Measurements from ENCODE around the gene CATSPER3. TPM values are rescaled to one million over a fixed set of nuclear protein-coding genes. Genes with fewer than 3 reads are reported as not detected.

The CATSPER3 gene
- total RNA-seq, 1 donor from 2014 or later = 0.39 TPM

DNA sequence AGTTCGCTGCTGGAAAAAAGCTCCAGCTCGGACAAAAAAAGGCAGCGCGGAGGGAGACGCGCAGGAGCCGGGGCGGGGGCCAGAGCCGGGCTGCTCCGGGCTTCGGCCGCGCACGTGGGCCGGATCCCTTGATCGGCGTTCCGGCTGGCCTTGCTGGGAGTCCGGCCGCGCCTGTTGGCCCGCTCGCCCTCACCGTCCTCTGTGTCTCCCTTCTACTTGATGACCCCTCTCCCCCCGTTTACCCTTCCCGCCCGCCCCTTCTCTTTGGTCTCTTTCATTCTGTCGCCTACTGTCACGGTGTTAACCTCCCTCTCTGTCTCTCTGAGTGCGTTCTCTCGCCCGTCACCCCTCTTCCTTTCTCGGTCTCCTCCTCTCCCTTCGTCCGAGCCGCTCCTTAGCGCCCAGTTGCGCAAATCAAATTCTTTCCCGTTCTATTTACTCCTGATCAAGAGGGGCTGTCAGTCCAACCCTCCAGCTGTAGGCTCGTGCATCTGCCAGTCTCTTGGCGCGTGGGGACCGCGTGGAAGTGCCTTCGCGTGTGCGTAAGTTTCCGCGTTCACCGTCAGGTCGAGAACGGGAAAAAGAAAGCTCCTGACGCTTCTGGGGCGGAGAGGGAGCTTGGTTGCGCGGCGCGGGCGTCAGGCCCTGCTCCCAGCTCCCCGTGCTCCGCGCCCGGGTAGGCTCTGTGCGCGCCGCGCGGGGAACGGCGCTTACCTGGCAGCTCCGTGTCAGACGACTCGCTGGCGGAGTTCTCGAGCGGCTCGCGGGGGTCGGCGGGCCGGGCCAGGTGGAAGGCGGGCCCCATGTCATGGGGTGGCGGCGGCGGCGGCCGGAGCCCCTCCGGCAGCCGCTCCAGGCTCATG, 65.5 kb downstream of the CATSPER3 start:
- DNase-seq (ENCODE audit: low read depth) = no peak
- H4K20me1 ChIP-seq (ENCODE audit: insufficient read depth, low read length) = peaks cover 40% of the 10 kb centered on the region
- H2AFZ ChIP-seq (ENCODE audit: low read depth, low read length) = peak overlapping the region; percentile 63
- H3K4me1 Mint-ChIP-seq (ENCODE audit: low read depth, unreplicated experiment) = peaks cover 5% of the 10 kb centered on the region
- H3K4me3 ChIP-seq (ENCODE audit: insufficient read depth, low read depth, low read length) = peak overlapping the region; percentile 23
- no peak overlapping the region for H3K27ac Mint-ChIP-seq (ENCODE audit: unreplicated experiment)
- peaks cover 76% of the 10 kb centered on the region for H3K27me3 Mint-ChIP-seq (ENCODE audit: low read depth, unreplicated experiment)
- peaks cover 3% of the 10 kb centered on the region for H3K9me3 ChIP-seq (ENCODE audit: insufficient read depth, low read depth, low read length)
- H3K9ac ChIP-seq (ENCODE audit: low read length) = no peak overlapping the region
- no peak overlapping the region for H3K27ac ChIP-seq (ENCODE audit: low read depth, low read length)
- H3K36me3 Mint-ChIP-seq (ENCODE audit: low read depth, unreplicated experiment) = peaks cover 7% of the 10 kb centered on the region
- peak overlapping the region; percentile 57 for H3K4me3 Mint-ChIP-seq (ENCODE audit: unreplicated experiment)
- no peak for FAIRE-seq
- H3K9me3 Mint-ChIP-seq (ENCODE audit: unreplicated experiment) = peaks cover 15% of the 10 kb centered on the region
- H3K79me2 ChIP-seq (ENCODE audit: insufficient read depth, low read length) = no peaks in the 10 kb centered on the region
- no peaks in the 10 kb centered on the region for H3K36me3 ChIP-seq (ENCODE audit: insufficient read depth, low read length)
- peaks cover 5% of the 10 kb centered on the region for H3K4me1 ChIP-seq (ENCODE audit: insufficient read depth, low read length)
- TF ChIP-seq, protein P1, sequence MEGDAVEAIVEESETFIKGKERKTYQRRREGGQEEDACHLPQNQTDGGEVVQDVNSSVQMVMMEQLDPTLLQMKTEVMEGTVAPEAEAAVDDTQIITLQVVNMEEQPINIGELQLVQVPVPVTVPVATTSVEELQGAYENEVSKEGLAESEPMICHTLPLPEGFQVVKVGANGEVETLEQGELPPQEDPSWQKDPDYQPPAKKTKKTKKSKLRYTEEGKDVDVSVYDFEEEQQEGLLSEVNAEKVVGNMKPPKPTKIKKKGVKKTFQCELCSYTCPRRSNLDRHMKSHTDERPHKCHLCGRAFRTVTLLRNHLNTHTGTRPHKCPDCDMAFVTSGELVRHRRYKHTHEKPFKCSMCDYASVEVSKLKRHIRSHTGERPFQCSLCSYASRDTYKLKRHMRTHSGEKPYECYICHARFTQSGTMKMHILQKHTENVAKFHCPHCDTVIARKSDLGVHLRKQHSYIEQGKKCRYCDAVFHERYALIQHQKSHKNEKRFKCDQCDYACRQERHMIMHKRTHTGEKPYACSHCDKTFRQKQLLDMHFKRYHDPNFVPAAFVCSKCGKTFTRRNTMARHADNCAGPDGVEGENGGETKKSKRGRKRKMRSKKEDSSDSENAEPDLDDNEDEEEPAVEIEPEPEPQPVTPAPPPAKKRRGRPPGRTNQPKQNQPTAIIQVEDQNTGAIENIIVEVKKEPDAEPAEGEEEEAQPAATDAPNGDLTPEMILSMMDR (IDR thresholded peaks at IDR 0.05; ENCODE audit: insufficient read depth, low read depth, low read length) = no peak
- TF ChIP-seq EZH2 (IDR thresholded peaks at IDR 0.05; ENCODE audit: insufficient read depth, low read length) = peak; percentile 97
- H3K4me2 ChIP-seq (ENCODE audit: low read length) = peak overlapping the region; percentile 79
- peaks cover 90% of the 10 kb centered on the region for H3K27me3 ChIP-seq (ENCODE audit: insufficient read depth, low read length)

DNA sequence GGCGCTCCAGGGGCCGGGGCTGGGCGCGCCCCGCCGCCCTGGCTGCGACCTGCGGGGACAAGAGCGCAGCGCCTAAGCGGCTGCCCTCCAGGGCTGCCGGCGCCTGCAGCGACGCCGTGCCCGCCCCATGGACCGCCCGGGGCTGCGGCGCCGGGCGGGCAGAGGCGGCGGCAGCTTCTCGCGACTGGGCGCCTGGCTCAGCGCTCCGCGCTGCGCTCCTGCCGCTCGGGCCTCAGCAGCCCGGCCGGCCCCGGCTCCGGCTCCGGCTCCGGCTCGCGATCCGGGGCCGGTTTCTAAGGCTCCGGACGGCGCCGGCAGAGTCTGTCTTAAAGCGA, 66.2 kb downstream of the CATSPER3 start, which contains the start of gene PITX1:
TSS of gene PITX1 (minus strand) at position 328 of the 335 bp plus-strand sequence. CDS start 347 bp downstream, outside the sequence.
- FAIRE-seq (no peak), DNase-seq (ENCODE audit: low read depth) (no peak)
- Mint-ChIP-seq H3K27ac (ENCODE audit: unreplicated experiment) (peak within 1 kb of the TSS; percentile 53), H3K4me1 (ENCODE audit: low read depth, unreplicated experiment) (peaks cover 5% of the 10 kb centered on the region), H3K4me3 (ENCODE audit: unreplicated experiment) (peak within 1 kb of the TSS; percentile 57), H3K36me3 (ENCODE audit: low read depth, unreplicated experiment) (peaks cover 9% of the 10 kb centered on the region), H3K9me3 (ENCODE audit: unreplicated experiment) (peaks cover 15% of the 10 kb centered on the region), H3K27me3 (ENCODE audit: low read depth, unreplicated experiment) (peaks cover 80% of the 10 kb centered on the region)
- Histone ChIP-seq H4K20me1 (ENCODE audit: insufficient read depth, low read length) (peaks cover 41% of the 10 kb centered on the region), H3K4me2 (ENCODE audit: low read length) (peak within 1 kb of the TSS; percentile 79), H3K27ac (ENCODE audit: low read depth, low read length) (no peak within 1 kb of the TSS), H3K36me3 (ENCODE audit: insufficient read depth, low read length) (no peaks in the 10 kb centered on the region), H3K4me1 (ENCODE audit: insufficient read depth, low read length) (peaks cover 5% of the 10 kb centered on the region), H3K4me3 (ENCODE audit: insufficient read depth, low read depth, low read length) (peak within 1 kb of the TSS; percentile 23), H3K9me3 (ENCODE audit: insufficient read depth, low read depth, low read length) (peaks cover 3% of the 10 kb centered on the region), H3K79me2 (ENCODE audit: insufficient read depth, low read length) (no peaks in the 10 kb centered on the region), H2AFZ (ENCODE audit: low read depth, low read length) (peak within 1 kb of the TSS; percentile 63), H3K27me3 (ENCODE audit: insufficient read depth, low read length) (peaks cover 90% of the 10 kb centered on the region), H3K9ac (ENCODE audit: low read length) (no peak within 1 kb of the TSS)
- TF ChIP-seq, protein P1 (IDR thresholded peaks at IDR 0.05; ENCODE audit: insufficient read depth, low read depth, low read length) = no peak
- TF ChIP-seq EZH2 (IDR thresholded peaks at IDR 0.05; ENCODE audit: insufficient read depth, low read length) = peak; percentile 15

Data from astrocyte (in vitro differentiated cells and primary cell).